ENCODE data around the gene PWWP2B.

DNA sequence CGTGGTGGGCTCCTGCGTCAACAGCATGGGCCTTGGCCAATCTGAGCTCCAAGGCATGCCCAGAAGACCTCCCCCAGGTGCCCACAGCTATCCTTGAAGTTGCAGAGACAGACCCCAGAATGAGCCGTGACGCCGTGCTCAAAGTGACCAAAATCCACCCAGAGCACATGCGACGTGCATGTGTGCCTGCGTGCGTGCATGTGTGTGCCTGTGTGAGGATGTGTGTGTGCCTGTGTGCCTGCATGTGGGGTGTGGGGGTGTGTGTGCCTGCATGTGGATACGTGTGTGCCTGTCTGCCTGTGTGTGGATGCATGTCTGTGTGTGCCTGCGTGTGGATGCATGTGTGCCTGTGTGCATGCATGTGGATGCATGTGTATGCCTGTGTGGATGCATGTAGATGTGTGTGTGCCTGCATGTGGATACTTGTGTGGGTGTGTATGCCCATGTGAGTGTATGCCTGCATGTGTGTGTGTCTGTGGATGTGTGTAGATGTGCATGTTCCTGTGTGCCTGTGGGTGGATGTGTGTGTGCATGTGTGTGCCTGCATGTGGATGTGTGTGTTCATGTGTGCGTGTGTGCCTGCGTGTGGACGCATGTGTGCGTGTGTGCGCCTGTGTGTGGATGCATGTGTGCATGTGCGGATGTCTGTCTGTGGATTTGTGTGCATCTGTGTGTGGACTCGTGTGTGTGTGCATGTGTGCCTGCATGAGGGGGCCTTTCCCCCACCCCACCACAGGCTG lies 42.6 kb downstream of the PWWP2B start:
- TF ChIP-seq, protein P1, sequence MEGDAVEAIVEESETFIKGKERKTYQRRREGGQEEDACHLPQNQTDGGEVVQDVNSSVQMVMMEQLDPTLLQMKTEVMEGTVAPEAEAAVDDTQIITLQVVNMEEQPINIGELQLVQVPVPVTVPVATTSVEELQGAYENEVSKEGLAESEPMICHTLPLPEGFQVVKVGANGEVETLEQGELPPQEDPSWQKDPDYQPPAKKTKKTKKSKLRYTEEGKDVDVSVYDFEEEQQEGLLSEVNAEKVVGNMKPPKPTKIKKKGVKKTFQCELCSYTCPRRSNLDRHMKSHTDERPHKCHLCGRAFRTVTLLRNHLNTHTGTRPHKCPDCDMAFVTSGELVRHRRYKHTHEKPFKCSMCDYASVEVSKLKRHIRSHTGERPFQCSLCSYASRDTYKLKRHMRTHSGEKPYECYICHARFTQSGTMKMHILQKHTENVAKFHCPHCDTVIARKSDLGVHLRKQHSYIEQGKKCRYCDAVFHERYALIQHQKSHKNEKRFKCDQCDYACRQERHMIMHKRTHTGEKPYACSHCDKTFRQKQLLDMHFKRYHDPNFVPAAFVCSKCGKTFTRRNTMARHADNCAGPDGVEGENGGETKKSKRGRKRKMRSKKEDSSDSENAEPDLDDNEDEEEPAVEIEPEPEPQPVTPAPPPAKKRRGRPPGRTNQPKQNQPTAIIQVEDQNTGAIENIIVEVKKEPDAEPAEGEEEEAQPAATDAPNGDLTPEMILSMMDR (IDR thresholded peaks at IDR 0.05; ENCODE audit: low read depth, low read length) = no peak
- no peak for TF ChIP-seq EZH2phosphoT487 (IDR thresholded peaks at IDR 0.05; ENCODE audit: low read depth)
